ENCODE data around the gene OXNAD1.

- no peak for TF ChIP-seq POLR2A (IDR thresholded peaks at IDR 0.05; ENCODE audit: low read depth, low read length)
- TF ChIP-seq TAF1 (IDR thresholded peaks at IDR 0.05; ENCODE audit: low read depth, low read length) = no peak
Measured at GRCh38 chr3:16236030-16236639, 28.9 kb upstream of the OXNAD1 start.
